ENCODE results near the gene FAM24A. TPM values are rescaled to one million over a fixed set of nuclear protein-coding genes. Genes with fewer than 3 reads are reported as not detected.

Gene FAM24A
- total and polyA plus RNA-seq, 10 of the 15 experiments (the other 5 are each of a cell fraction or from before 2014, with no cell fraction given): not detected

GRCh38 chr10:122879339-122880273 lies 30.8 kb upstream of the FAM24A start, which contains the start of gene FAM24B (continued):
- TF ChIP-seq BCL3 (IDR thresholded peaks at IDR 0.05; ENCODE audit: borderline replicate concordance, insufficient read depth, low read depth, low read length, poor library complexity, severe bottlenecking) (no peak), TCF12 (IDR thresholded peaks at IDR 0.05; ENCODE audit: low read depth, low read length) (no peak), ZNF384 (IDR thresholded peaks at IDR 0.05; ENCODE audit: borderline replicate concordance, low read depth, low read length) (no peak), SUZ12 (IDR thresholded peaks at IDR 0.05; ENCODE audit: unreplicated experiment) (no peak), TBL1XR1 (IDR thresholded peaks at IDR 0.05; ENCODE audit: low read depth, low read length) (no peak), MTA2 (IDR thresholded peaks at IDR 0.05; ENCODE audit: low read depth) (no peak), CBX5 (IDR thresholded peaks at IDR 0.05; ENCODE audit: low read depth) (no peak), IRF4 (IDR thresholded peaks at IDR 0.05; ENCODE audit: low read depth, low read length) (no peak), NFYB (IDR thresholded peaks at IDR 0.05; ENCODE audit: insufficient read depth, low read depth, low read length) (no peak), ZNF274 (IDR thresholded peaks at IDR 0.05; ENCODE audit: insufficient read depth, insufficient read length) (no peak), MXI1 (IDR thresholded peaks at IDR 0.05; ENCODE audit: low read depth, low read length) (peak; percentile 70), ATF3 (IDR thresholded peaks at IDR 0.05; ENCODE audit: borderline replicate concordance, extremely low read depth, low read depth, low read length) (no peak), NFYA (IDR thresholded peaks at IDR 0.05; ENCODE audit: borderline replicate concordance, low read depth, low read length) (no peak), ETV6 (conservative IDR thresholded peaks at IDR 0.05 in 1 of 2, IDR thresholded peaks at IDR 0.05 in 1 of 2; ENCODE audit: borderline replicate concordance in 1 of 2, low read depth in 1 of 2) (no peak), NR2C2 (IDR thresholded peaks at IDR 0.05; ENCODE audit: borderline replicate concordance, control insufficient read depth, insufficient read length, low read depth) (no peak)
- TF ChIP-seq, protein P1, sequence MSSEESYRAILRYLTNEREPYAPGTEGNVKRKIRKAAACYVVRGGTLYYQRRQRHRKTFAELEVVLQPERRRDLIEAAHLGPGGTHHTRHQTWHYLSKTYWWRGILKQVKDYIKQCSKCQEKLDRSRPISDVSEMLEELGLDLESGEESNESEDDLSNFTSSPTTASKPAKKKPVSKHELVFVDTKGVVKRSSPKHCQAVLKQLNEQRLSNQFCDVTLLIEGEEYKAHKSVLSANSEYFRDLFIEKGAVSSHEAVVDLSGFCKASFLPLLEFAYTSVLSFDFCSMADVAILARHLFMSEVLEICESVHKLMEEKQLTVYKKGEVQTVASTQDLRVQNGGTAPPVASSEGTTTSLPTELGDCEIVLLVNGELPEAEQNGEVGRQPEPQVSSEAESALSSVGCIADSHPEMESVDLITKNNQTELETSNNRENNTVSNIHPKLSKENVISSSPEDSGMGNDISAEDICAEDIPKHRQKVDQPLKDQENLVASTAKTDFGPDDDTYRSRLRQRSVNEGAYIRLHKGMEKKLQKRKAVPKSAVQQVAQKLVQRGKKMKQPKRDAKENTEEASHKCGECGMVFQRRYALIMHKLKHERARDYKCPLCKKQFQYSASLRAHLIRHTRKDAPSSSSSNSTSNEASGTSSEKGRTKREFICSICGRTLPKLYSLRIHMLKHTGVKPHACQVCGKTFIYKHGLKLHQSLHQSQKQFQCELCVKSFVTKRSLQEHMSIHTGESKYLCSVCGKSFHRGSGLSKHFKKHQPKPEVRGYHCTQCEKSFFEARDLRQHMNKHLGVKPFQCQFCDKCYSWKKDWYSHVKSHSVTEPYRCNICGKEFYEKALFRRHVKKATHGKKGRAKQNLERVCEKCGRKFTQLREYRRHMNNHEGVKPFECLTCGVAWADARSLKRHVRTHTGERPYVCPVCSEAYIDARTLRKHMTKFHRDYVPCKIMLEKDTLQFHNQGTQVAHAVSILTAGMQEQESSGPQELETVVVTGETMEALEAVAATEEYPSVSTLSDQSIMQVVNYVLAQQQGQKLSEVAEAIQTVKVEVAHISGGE (CRISPR knock-in tag; IDR thresholded peaks at IDR 0.05): no peak
- TF ChIP-seq, protein P2, sequence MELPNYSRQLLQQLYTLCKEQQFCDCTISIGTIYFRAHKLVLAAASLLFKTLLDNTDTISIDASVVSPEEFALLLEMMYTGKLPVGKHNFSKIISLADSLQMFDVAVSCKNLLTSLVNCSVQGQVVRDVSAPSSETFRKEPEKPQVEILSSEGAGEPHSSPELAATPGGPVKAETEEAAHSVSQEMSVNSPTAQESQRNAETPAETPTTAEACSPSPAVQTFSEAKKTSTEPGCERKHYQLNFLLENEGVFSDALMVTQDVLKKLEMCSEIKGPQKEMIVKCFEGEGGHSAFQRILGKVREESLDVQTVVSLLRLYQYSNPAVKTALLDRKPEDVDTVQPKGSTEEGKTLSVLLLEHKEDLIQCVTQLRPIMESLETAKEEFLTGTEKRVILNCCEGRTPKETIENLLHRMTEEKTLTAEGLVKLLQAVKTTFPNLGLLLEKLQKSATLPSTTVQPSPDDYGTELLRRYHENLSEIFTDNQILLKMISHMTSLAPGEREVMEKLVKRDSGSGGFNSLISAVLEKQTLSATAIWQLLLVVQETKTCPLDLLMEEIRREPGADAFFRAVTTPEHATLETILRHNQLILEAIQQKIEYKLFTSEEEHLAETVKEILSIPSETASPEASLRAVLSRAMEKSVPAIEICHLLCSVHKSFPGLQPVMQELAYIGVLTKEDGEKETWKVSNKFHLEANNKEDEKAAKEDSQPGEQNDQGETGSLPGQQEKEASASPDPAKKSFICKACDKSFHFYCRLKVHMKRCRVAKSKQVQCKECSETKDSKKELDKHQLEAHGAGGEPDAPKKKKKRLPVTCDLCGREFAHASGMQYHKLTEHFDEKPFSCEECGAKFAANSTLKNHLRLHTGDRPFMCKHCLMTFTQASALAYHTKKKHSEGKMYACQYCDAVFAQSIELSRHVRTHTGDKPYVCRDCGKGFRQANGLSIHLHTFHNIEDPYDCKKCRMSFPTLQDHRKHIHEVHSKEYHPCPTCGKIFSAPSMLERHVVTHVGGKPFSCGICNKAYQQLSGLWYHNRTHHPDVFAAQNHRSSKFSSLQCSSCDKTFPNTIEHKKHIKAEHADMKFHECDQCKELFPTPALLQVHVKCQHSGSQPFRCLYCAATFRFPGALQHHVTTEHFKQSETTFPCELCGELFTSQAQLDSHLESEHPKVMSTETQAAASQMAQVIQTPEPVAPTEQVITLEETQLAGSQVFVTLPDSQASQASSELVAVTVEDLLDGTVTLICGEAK (IDR thresholded peaks at IDR 0.05; ENCODE audit: borderline replicate concordance): no peak
